K562 (cell line): ENCODE results near the gene KRT222.

Experiments used
- CHD1 ChIP-seq: fragments of 200-600 bp; sonication (generic); IDR thresholded peaks from one replicate; pipeline ENCODE4 v1.6.1; 2012; ENCODE audit warnings: mild to moderate bottlenecking, moderate library complexity, low read length, inconsistent platforms
- ILF3 ChIP-seq: fragments of 450-650 bp; IDR thresholded peaks from 2 replicates; pipeline ENCODE4 v1.6.1; 2018; ENCODE audit warnings: antibody characterized with exemption, mild to moderate bottlenecking, moderate library complexity, borderline replicate concordance
- JUNB ChIP-seq: fragments of 450-650 bp; formaldehyde crosslinking; conservative IDR thresholded peaks from 2 replicates; pipeline ENCODE4 v1.4.0; 2020; ENCODE audit warnings: mild to moderate bottlenecking
- ZFP91 ChIP-seq: sonication (generic); formaldehyde crosslinking; IDR thresholded peaks from 2 replicates; pipeline ENCODE4 v1.8.0; 2022; ENCODE audit warnings: mild to moderate bottlenecking, missing genetic modification reagents
- ZNF444 ChIP-seq: fragments of 250-450 bp; sonication (Bioruptor Pico); IDR thresholded peaks from 2 replicates; pipeline ENCODE4 v1.4.0; 2020; ENCODE audit warnings: mild to moderate bottlenecking, moderate library complexity

GRCh38 chr17:40645943-40646342 is 19.0 kb downstream of the KRT222 start:
- TF ChIP-seq ILF3 (no peak), ZFP91 (CRISPR knock-in tag) (no peak), ZNF444 (no peak), JUNB (CRISPR knock-in tag) (no peak), CHD1 (no peak)
